Mesenchymal stem cell (in vitro differentiated cells and primary cell): ENCODE data around the gene EGLN2.
"Not testable (repeated sequence)": the region's sequence is repeated elsewhere in the genome, so short reads cannot be mapped to it uniquely, and the experiment has no call there.

ENCODE experiments used
- DNase-seq: peaks from one replicate; pipeline ENCODE4 v3.0.0-alpha.2; 2013
- H2AFZ ChIP-seq: one replicate; pipeline ENCODE4 v1.6.1; 2013; ENCODE audit warnings: low read depth, mild to moderate bottlenecking, control low read depth, inconsistent platforms, low read length, moderate library complexity
- H2AK5ac ChIP-seq: 2 replicates; pipeline ENCODE4 v1.6.1; 2013; ENCODE audit warnings: low read length, moderate library complexity, mild to moderate bottlenecking, inconsistent platforms; ENCODE audit not compliant: severe bottlenecking
- H2BK120ac ChIP-seq: one replicate; pipeline ENCODE4 v1.6.1; 2013; ENCODE audit warnings: low read depth, mild to moderate bottlenecking, inconsistent platforms, low read length, moderate library complexity
- H2BK12ac ChIP-seq, 2 experiments: one replicate each; pipeline ENCODE4 v1.6.1; 2013; ENCODE audit warnings: inconsistent platforms in 2 of 2, low read length in 2 of 2, mild to moderate bottlenecking in 2 of 2, moderate library complexity in 2 of 2, control low read depth in 1 of 2
- H2BK15ac ChIP-seq: one replicate; pipeline ENCODE4 v1.6.1; 2013; ENCODE audit warnings: mild to moderate bottlenecking, low read depth, inconsistent platforms; ENCODE audit not compliant: poor library complexity, severe bottlenecking
- H2BK5ac ChIP-seq: 2 replicates; pipeline ENCODE4 v1.6.1; 2013; ENCODE audit warnings: low read depth, mild to moderate bottlenecking, low read length, control low read depth, inconsistent platforms; ENCODE audit not compliant: poor library complexity, severe bottlenecking
- H3K14ac ChIP-seq, 2 experiments: one replicate each; pipeline ENCODE4 v1.6.1; 2013; ENCODE audit warnings: inconsistent platforms in 2 of 2, low read length in 2 of 2, control low read depth in 1 of 2, mild to moderate bottlenecking in 1 of 2, moderate library complexity in 1 of 2
- H3K18ac ChIP-seq, 2 experiments: one replicate each; pipeline ENCODE4 v1.6.1; 2013; ENCODE audit warnings: inconsistent platforms in 2 of 2, low read length in 2 of 2, control low read depth in 1 of 2, low read depth in 1 of 2, mild to moderate bottlenecking in 1 of 2
- H3K23ac ChIP-seq, 2 experiments: one replicate each; pipeline ENCODE4 v1.6.1; 2013; ENCODE audit warnings: inconsistent platforms in 2 of 2, low read length in 2 of 2, mild to moderate bottlenecking in 2 of 2, moderate library complexity in 2 of 2, control low read depth in 1 of 2
- H3K27ac ChIP-seq: 2 replicates; pipeline ENCODE4 v1.5.1; 2013; ENCODE audit warnings: mild to moderate bottlenecking, moderate library complexity, low read length, control low read depth, inconsistent platforms; ENCODE audit not compliant: poor library complexity, severe bottlenecking
- H3K27me3 ChIP-seq, 2 experiments: 2 replicates each; pipeline versions ENCODE4 v1.6.1 to v1.7.0; 2013; ENCODE audit warnings: low read length in 2 of 2, mild to moderate bottlenecking in 2 of 2, moderate library complexity in 2 of 2, control low read depth in 1 of 2, inconsistent platforms in 1 of 2; ENCODE audit not compliant: control insufficient read depth in 1 of 2, insufficient read depth in 1 of 2
- H3K36me3 ChIP-seq, 2 experiments: 2 replicates each; pipeline versions ENCODE4 v1.6.1 to v1.7.0; 2013; ENCODE audit warnings: low read length in 2 of 2, control low read depth in 1 of 2, inconsistent platforms in 1 of 2, low read depth in 1 of 2, mild to moderate bottlenecking in 1 of 2; ENCODE audit not compliant: insufficient read depth in 2 of 2, control insufficient read depth in 1 of 2
- H3K4ac ChIP-seq, 2 experiments: one replicate each; pipeline ENCODE4 v1.6.1; 2013; ENCODE audit warnings: inconsistent platforms in 2 of 2, low read length in 2 of 2, mild to moderate bottlenecking in 2 of 2, moderate library complexity in 2 of 2, control low read depth in 1 of 2, low read depth in 1 of 2
- H3K4me1 ChIP-seq: 2 replicates; pipeline ENCODE4 v1.6.1; 2013; ENCODE audit warnings: low read depth, low read length, control low read depth; ENCODE audit not compliant: control insufficient read depth, insufficient read depth
- H3K4me2 ChIP-seq: 2 replicates; pipeline ENCODE4 v1.6.1; 2013; ENCODE audit warnings: low read length, mild to moderate bottlenecking, inconsistent platforms; ENCODE audit not compliant: poor library complexity, severe bottlenecking
- H3K4me3 ChIP-seq, 2 experiments: 2 replicates each; pipeline versions ENCODE4 v1.5.1 to v1.7.0; 2013; ENCODE audit warnings: low read length in 2 of 2, mild to moderate bottlenecking in 2 of 2, control low read depth in 1 of 2, low read depth in 1 of 2; ENCODE audit not compliant: insufficient read depth in 1 of 2
- H3K79me1 ChIP-seq: replicated peaks from 2 replicates; pipeline ENCODE4 v1.6.1; 2013; ENCODE audit warnings: mild to moderate bottlenecking, control low read depth, low read length, inconsistent platforms; ENCODE audit not compliant: poor library complexity, severe bottlenecking
- H3K9ac ChIP-seq: 2 replicates; pipeline ENCODE4 v1.7.0; 2013; ENCODE audit warnings: mild to moderate bottlenecking, low read length, moderate library complexity
- H3K9me3 ChIP-seq: 2 replicates; pipeline ENCODE4 v1.7.0; 2013; ENCODE audit warnings: mild to moderate bottlenecking, low read length; ENCODE audit not compliant: control insufficient read depth
- H4K8ac ChIP-seq: one replicate; pipeline ENCODE4 v1.6.1; 2013; ENCODE audit warnings: inconsistent platforms, mild to moderate bottlenecking, low read length, moderate library complexity
- H4K91ac ChIP-seq: one replicate; pipeline ENCODE4 v1.6.1; 2013; ENCODE audit warnings: mild to moderate bottlenecking, low read length, inconsistent platforms
- WGBS: methylation state at CpG from one replicate; pipeline ENCODE4 v1.1.7; 2013; ENCODE audit warnings: mixed read lengths; 5-methylcytosine and 5-hydroxymethylcytosine counted together

EGLN2 gene

DNA sequence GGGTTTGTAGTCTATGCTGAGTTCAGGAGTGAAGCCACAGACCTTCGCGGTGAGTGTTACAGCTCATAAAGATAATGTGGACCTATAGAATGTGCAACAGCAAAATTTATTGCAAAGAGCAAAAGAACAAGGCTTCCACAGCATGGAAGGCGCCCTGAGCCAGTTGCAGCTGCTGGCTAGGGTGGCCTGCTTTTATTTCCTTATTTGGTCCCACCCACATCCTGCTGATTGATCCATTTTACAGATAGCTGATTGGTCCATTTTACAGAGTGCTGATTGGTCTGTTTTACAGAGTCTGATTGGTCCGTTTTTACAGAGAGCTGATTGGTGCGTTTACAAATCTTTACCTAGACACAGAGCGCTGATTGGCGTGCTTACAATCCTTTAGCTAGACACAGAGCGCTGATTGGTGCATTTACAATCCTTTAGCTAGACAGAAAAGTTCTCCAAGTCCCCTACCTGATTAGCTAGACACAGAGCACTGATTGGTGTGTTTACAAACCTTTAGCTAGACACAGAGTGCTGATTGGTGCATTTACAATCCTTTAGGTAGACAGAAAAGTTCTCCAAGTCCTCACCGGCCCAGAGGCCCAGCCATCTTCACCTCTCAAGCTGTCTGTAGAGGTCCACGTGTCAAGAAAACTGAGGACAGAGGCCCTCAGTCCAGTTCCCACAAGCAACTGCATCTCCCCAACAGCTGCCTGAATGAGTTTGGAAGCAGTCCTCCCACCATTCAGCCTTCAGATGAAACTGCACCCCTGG is 27.7 kb upstream of the EGLN2 start:
- DNase-seq, H3K4ac ChIP-seq, H4K8ac ChIP-seq, H3K27ac ChIP-seq, H4K91ac ChIP-seq, H3K79me1 ChIP-seq, H2AK5ac ChIP-seq, H3K9me3 ChIP-seq, H3K18ac ChIP-seq, H3K4me2 ChIP-seq, H2BK12ac ChIP-seq, H2BK15ac ChIP-seq, H2BK5ac ChIP-seq, H3K27me3 ChIP-seq, H2BK120ac ChIP-seq, H3K14ac ChIP-seq, H3K4me1 ChIP-seq, H3K4me3 ChIP-seq, H3K9ac ChIP-seq, H3K23ac ChIP-seq, H2AFZ ChIP-seq: not testable (repeated sequence)
- H3K36me3 ChIP-seq = peaks cover 5 to 22% of the 10 kb centered on the region in 2 experiments
- 95% methylated on average over 10 of the region's 10 CpGs for WGBS

DNA sequence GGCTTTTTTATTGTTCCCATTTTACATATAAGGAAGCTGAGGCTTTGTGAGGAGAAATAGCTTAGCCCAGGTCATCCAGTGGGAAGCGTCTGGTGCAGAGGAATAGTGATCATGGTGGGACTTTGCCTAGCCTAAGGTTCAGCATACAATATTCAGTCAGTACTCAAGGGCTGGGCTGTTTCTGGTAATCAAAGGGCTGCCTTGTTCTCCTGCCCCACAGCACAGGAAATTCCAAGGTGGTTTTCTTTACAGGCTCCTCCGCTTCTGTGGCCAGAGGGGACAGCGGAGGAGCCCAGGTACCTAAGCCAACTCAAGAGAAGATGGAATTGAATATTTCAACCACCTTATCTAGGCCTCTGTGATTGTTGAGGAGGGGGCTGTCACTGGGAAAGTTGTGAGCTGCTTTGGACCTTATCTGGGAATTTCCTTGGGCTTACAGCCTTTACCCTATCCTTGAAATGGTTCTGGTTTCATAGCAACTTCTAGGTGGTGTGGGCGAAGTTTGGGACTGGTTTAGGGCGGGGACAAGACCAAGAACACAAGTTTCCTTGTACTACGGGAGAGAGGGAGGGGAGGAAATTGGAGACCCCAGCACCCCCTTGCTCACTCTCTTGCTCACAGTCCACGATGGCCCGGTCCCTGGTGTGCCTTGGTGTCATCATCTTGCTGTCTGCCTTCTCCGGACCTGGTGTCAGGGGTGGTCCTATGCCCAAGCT is 23.9 kb upstream of the EGLN2 start, which contains the start of gene MIA:
Gene MIA (plus strand): TSS at position 606 of the 716 bp plus-strand sequence. CDS start 22 bp downstream, at position 628.
- no peaks in the 10 kb centered on the region for H3K27me3 ChIP-seq

DNA sequence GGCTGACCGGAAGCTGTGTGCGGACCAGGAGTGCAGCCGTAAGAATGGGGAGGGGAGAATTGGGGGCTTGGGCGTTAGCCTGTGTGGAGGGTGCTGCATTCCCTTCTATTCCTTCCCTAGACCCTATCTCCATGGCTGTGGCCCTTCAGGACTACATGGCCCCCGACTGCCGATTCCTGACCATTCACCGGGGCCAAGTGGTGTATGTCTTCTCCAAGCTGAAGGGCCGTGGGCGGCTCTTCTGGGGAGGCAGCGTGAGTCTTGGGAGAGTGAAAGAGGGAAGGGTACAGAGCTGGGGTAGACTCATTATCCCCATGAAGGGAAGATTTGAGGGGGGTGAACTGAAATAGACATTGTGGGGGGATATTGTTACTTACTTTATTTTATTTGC is 23.4 kb upstream of the EGLN2 start:
- Histone ChIP-seq H3K14ac (no peak overlapping the region), H2AFZ (no peak overlapping the region), H2AK5ac (no peak overlapping the region), H4K91ac (peak overlapping the region; percentile 81), H3K23ac (no peak overlapping the region), H3K36me3 (peaks cover 0 to 4% of the 10 kb centered on the region in 2 experiments), H3K4me1 (peaks cover 9% of the 10 kb centered on the region), H3K18ac (peak overlapping the region in 1 of 2 experiments; percentile 42), H2BK5ac (no peak overlapping the region), H3K9ac (no peak overlapping the region), H3K79me1 (peaks cover 9% of the 10 kb centered on the region), H3K27me3 (no peaks in the 10 kb centered on the region), H2BK120ac (no peak overlapping the region), H3K4me3 (no peak overlapping the region), H3K4ac (peak overlapping the region in 1 of 2 experiments; percentile 24), H3K4me2 (no peak overlapping the region), H4K8ac (peak overlapping the region; percentile 27), H2BK12ac (peak overlapping the region in 1 of 2 experiments; percentile 6), H3K9me3 (no peaks in the 10 kb centered on the region), H2BK15ac (no peak overlapping the region), H3K27ac (no peak overlapping the region)
- 93% methylated on average over 7 of the region's 10 CpGs for WGBS
- DNase-seq = no peak

More for the DNA sequence above, 23.9 kb upstream of the EGLN2 start, which contains the start of gene MIA:
- H3K79me1 ChIP-seq = peaks cover 3% of the 10 kb centered on the region
- H2BK12ac ChIP-seq = peak within 1 kb of the TSS in 1 of 2 experiments; percentile 6
- no peak for DNase-seq
- H3K9me3 ChIP-seq = no peaks in the 10 kb centered on the region
- H3K14ac ChIP-seq = no peak within 1 kb of the TSS
- WGBS = 83% methylated on average over 8 of the region's 9 CpGs
- H2AFZ ChIP-seq = no peak within 1 kb of the TSS
- H2BK120ac ChIP-seq = no peak within 1 kb of the TSS
- no peak within 1 kb of the TSS for H2AK5ac ChIP-seq
- no peak within 1 kb of the TSS for H3K23ac ChIP-seq
- H3K18ac ChIP-seq = peak within 1 kb of the TSS in 1 of 2 experiments; percentile 42
- H2BK5ac ChIP-seq = no peak within 1 kb of the TSS
- peak within 1 kb of the TSS in 1 of 2 experiments; percentile 24 for H3K4ac ChIP-seq
- H3K9ac ChIP-seq = no peak within 1 kb of the TSS
- H3K4me1 ChIP-seq = peaks cover 9% of the 10 kb centered on the region
- H3K36me3 ChIP-seq = peaks cover 0 to 4% of the 10 kb centered on the region in 2 experiments
- no peak within 1 kb of the TSS for H3K4me3 ChIP-seq
- peak within 1 kb of the TSS; percentile 27 for H4K8ac ChIP-seq
- H3K4me2 ChIP-seq = no peak within 1 kb of the TSS
- no peak within 1 kb of the TSS for H3K27ac ChIP-seq
- H2BK15ac ChIP-seq = no peak within 1 kb of the TSS
- H4K91ac ChIP-seq = peak within 1 kb of the TSS; percentile 81

DNA sequence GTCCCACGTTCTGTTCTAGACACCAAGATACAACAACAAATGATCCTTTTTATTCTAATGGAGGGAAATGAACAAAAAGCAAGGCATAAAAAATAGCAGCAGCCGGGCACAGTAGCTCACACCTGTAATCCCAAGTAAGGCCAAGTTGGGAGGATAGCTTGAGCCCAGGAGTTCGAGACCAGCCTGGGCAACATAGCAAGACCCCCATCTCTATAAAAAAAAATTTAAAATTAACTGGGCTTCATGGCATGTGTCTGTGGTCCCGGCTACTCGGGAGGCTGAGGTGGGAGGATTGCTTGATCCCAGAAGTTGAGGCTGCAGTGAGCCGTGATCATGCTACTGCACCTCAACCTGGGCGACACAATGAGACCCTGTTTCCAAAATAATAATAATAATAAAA is 22.6 kb upstream of the EGLN2 start:
- Histone ChIP-seq H2BK15ac (no peak overlapping the region), H3K4me3 (no peak overlapping the region)
- WGBS = 96% methylated on average over 4 of the region's 7 CpGs

More for the DNA sequence above, 22.6 kb upstream of the EGLN2 start:
- Histone ChIP-seq H3K23ac (no peak overlapping the region), H3K14ac (no peak overlapping the region), H3K18ac (no peak overlapping the region), H3K9me3 (no peaks in the 10 kb centered on the region), H2BK5ac (no peak overlapping the region), H3K27ac (no peak overlapping the region), H2BK120ac (no peak overlapping the region), H3K79me1 (peaks cover 10% of the 10 kb centered on the region), H3K27me3 (no peaks in the 10 kb centered on the region), H3K36me3 (peaks cover 0 to 4% of the 10 kb centered on the region in 2 experiments), H2AK5ac (no peak overlapping the region), H2BK12ac (no peak overlapping the region), H3K4ac (no peak overlapping the region), H3K4me2 (no peak overlapping the region), H3K4me1 (peaks cover 9% of the 10 kb centered on the region), H2AFZ (no peak overlapping the region), H3K9ac (peak overlapping the region; percentile 94), H4K91ac (no peak overlapping the region), H4K8ac (no peak overlapping the region)
- DNase-seq = no peak
